DND-41 (cell line): ENCODE data around the gene TBL1XR1.
A peak's percentile ranks its signal among the peaks of the same experiment; 100 is the strongest.
"Not testable (repeated sequence)": the region's sequence is repeated elsewhere in the genome, so short reads cannot be mapped to it uniquely, and the experiment has no call there.

ENCODE experiments used
- ATAC-seq: fragments of 200-7000 bp; cut with Tn5 transposase; 3 replicates; pipeline ENCODE4 v1.9.1; 2021; ENCODE audit warnings: low read depth; ENCODE audit not compliant: insufficient read depth
- DNase-seq: peaks from one replicate; pipeline ENCODE4 v3.0.0-alpha.2; 2020
- H2AFZ ChIP-seq: 2 replicates; pipeline ENCODE4 v1.6.0; 2012; ENCODE audit warnings: low read depth, low read length
- H3K27ac ChIP-seq: 2 replicates; pipeline ENCODE4 v1.5.1; 2012; ENCODE audit warnings: low read length, inconsistent platforms
- H3K27me3 ChIP-seq: fragments of 200-600 bp; sonication (generic); 2 replicates; pipeline ENCODE4 v1.6.0; 2012; ENCODE audit warnings: low read length, mild to moderate bottlenecking, inconsistent platforms; ENCODE audit not compliant: insufficient read depth, poor library complexity
- H3K36me3 ChIP-seq: 2 replicates; pipeline ENCODE4 v1.5.1; 2012; ENCODE audit warnings: low read length, inconsistent platforms; ENCODE audit not compliant: insufficient read depth
- H3K4me1 ChIP-seq: 2 replicates; pipeline ENCODE4 v1.5.1; 2012; ENCODE audit warnings: mild to moderate bottlenecking, low read length; ENCODE audit not compliant: insufficient read depth
- H3K4me2 ChIP-seq: 2 replicates; pipeline ENCODE4 v1.6.0; 2012; ENCODE audit warnings: mild to moderate bottlenecking, moderate library complexity, low read length, inconsistent platforms; ENCODE audit not compliant: insufficient read depth
- H3K4me3 ChIP-seq, 2 experiments: fragments of 200-600 bp in 1 of 2; shearing (Covaris generic) in 1 of 2; 2 replicates each; pipeline ENCODE4 v1.5.1; 2012 to 2016; ENCODE audit warnings: inconsistent platforms in 2 of 2, low read length in 2 of 2, mild to moderate bottlenecking in 2 of 2, low read depth in 1 of 2, moderate library complexity in 1 of 2
- H3K79me2 ChIP-seq: 2 replicates; pipeline ENCODE4 v1.6.0; 2012; ENCODE audit warnings: low read length, inconsistent platforms; ENCODE audit not compliant: insufficient read depth
- H3K9ac ChIP-seq: 2 replicates; pipeline ENCODE4 v1.6.0; 2012; ENCODE audit warnings: low read depth, mild to moderate bottlenecking, inconsistent platforms, low read length, moderate library complexity
- H3K9me3 ChIP-seq: 2 replicates; pipeline ENCODE4 v1.5.1; 2012; ENCODE audit warnings: low read length, moderate library complexity, mild to moderate bottlenecking, inconsistent platforms; ENCODE audit not compliant: insufficient read depth, severe bottlenecking
- H4K20me1 ChIP-seq: 2 replicates; pipeline ENCODE4 v1.6.0; 2012; ENCODE audit warnings: low read length; ENCODE audit not compliant: insufficient read depth
- EZH2 ChIP-seq: IDR thresholded peaks from 3 replicates; pipeline ENCODE4 v1.6.1; 2012; ENCODE audit warnings: borderline replicate concordance, low read depth, mild to moderate bottlenecking, moderate library complexity, low read length, inconsistent platforms; ENCODE audit not compliant: severe bottlenecking
- TF ChIP-seq, protein P1 (sequence below): IDR thresholded peaks from 2 replicates; pipeline ENCODE4 v1.5.1; 2012; ENCODE audit warnings: borderline replicate concordance, low read length, moderate library complexity, mild to moderate bottlenecking; ENCODE audit not compliant: poor library complexity, severe bottlenecking; ENCODE audit errors: extremely low read depth

TBL1XR1 gene

DNA sequence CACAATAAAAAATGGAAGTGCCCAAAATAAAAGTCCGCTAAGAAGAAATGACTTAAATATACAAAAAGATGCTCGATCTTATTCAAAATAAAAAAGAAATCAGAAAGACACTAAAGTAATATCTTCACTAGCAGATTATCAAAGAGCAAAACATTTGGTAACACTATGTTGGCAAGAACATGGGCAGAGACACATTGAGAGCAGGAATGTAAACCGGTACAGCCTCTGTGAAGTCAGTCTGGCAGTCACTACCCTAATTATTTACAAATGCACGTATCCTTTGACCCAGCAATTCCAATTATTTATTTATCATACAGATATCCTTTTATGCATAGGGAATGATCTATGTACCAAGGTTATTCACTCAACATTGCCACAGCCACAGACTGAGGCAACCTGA is 34.5 kb downstream of the TBL1XR1 start:
- Histone ChIP-seq H4K20me1 (peaks cover 78% of the 10 kb centered on the region), H2AFZ (no peak overlapping the region), H3K27ac (no peak overlapping the region), H3K9ac (no peak overlapping the region), H3K27me3 (no peaks in the 10 kb centered on the region), H3K4me3 (no peak overlapping the region), H3K4me2 (no peak overlapping the region), H3K9me3 (no peaks in the 10 kb centered on the region), H3K79me2 (peaks cover 100% of the 10 kb centered on the region), H3K36me3 (peaks cover 24% of the 10 kb centered on the region; the same call in 1 of the 2 replicates), H3K4me1 (no peaks in the 10 kb centered on the region)
- DNase-seq, result no peak
- no peak for ATAC-seq
- no peak for TF ChIP-seq EZH2
- TF ChIP-seq, protein P1, sequence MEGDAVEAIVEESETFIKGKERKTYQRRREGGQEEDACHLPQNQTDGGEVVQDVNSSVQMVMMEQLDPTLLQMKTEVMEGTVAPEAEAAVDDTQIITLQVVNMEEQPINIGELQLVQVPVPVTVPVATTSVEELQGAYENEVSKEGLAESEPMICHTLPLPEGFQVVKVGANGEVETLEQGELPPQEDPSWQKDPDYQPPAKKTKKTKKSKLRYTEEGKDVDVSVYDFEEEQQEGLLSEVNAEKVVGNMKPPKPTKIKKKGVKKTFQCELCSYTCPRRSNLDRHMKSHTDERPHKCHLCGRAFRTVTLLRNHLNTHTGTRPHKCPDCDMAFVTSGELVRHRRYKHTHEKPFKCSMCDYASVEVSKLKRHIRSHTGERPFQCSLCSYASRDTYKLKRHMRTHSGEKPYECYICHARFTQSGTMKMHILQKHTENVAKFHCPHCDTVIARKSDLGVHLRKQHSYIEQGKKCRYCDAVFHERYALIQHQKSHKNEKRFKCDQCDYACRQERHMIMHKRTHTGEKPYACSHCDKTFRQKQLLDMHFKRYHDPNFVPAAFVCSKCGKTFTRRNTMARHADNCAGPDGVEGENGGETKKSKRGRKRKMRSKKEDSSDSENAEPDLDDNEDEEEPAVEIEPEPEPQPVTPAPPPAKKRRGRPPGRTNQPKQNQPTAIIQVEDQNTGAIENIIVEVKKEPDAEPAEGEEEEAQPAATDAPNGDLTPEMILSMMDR, result no peak

DNA sequence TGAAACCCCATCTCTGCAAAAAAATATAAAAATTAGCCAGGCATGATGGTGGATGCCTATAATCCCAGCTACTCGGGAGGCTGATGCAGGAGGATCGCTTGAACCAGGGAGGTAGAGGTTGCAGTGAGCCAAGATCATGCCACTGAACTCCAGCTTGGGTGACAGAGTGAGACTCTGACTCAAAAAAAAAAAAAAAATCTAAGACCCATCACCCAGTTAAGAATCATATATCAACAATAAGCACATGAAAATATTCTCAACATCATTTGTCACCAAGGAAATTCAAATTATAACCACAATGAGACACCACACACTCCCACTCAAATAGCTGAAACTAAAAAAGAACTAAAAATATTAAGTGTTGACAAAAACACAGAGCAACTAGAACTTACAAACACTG is 35.7 kb downstream of the TBL1XR1 start:
- H3K36me3 ChIP-seq, result peaks cover 19% of the 10 kb centered on the region; the same call in 1 of the 2 replicates
- H3K4me3 ChIP-seq, H3K9ac ChIP-seq, H2AFZ ChIP-seq, ATAC-seq, H3K4me1 ChIP-seq, H3K9me3 ChIP-seq, H3K4me2 ChIP-seq, H3K27ac ChIP-seq, DNase-seq, H3K27me3 ChIP-seq: not testable (repeated sequence)
- peaks cover 78% of the 10 kb centered on the region for H4K20me1 ChIP-seq
- peaks cover 100% of the 10 kb centered on the region for H3K79me2 ChIP-seq

- H4K20me1 ChIP-seq, result peaks cover 67% of the 10 kb centered on the region
- DNase-seq (no peak), ATAC-seq (peak; percentile 23; the same call in 1 of the 3 replicates)
- no peak overlapping the region for H2AFZ ChIP-seq
- H3K36me3 ChIP-seq, result peaks cover 11% of the 10 kb centered on the region; the same call in 1 of the 2 replicates
- H3K9me3 ChIP-seq, result no peaks in the 10 kb centered on the region
- peaks cover 100% of the 10 kb centered on the region for H3K79me2 ChIP-seq
- H3K4me2 ChIP-seq, result no peak overlapping the region
- TF ChIP-seq, protein P1, result no peak
- TF ChIP-seq EZH2, result no peak
- H3K4me3 ChIP-seq, result no peak overlapping the region
- H3K4me1 ChIP-seq, result no peaks in the 10 kb centered on the region
- no peaks in the 10 kb centered on the region for H3K27me3 ChIP-seq
- H3K9ac ChIP-seq, result no peak overlapping the region
- H3K27ac ChIP-seq, result no peak overlapping the region
Observed at GRCh38 chr3:177158461-177158860, 38.8 kb downstream of the TBL1XR1 start.

GRCh38 chr3:177157492-177157891 is 39.8 kb downstream of the TBL1XR1 start:
- no peaks in the 10 kb centered on the region for H3K27me3 ChIP-seq
- H3K79me2 ChIP-seq, result peaks cover 100% of the 10 kb centered on the region
- TF ChIP-seq EZH2, result no peak
- TF ChIP-seq, protein P1, result no peak
- no peak overlapping the region for H3K27ac ChIP-seq
- H3K4me2 ChIP-seq, result no peak overlapping the region
- no peaks in the 10 kb centered on the region for H3K4me1 ChIP-seq
- no peak overlapping the region for H2AFZ ChIP-seq
- no peak overlapping the region for H3K4me3 ChIP-seq
- H3K36me3 ChIP-seq, result 0 out of 2 replicates have a peak, but pooled peaks cover 8% of the 10 kb centered on the region
- no peaks in the 10 kb centered on the region for H3K9me3 ChIP-seq
- ATAC-seq (no peak), DNase-seq (no peak)
- H3K9ac ChIP-seq, result no peak overlapping the region
- peaks cover 66% of the 10 kb centered on the region for H4K20me1 ChIP-seq
